Neural crest cell (in vitro differentiated cells): ENCODE measurements around the gene MST1R. TPM values are rescaled to one million over a fixed set of nuclear protein-coding genes. Genes with fewer than 3 reads are reported as not detected.
"Not testable (repeated sequence)": the region's sequence is repeated elsewhere in the genome, so short reads cannot be mapped to it uniquely, and the experiment has no call there.

ENCODE experiments used
- DNase-seq: peaks from one replicate; pipeline ENCODE4 v3.0.0; 2021; ENCODE audit warnings: low read depth, mixed read lengths, low spot score
- H3K27ac Mint-ChIP-seq: one replicate; pipeline ENCODE4 v1.8.0; 2021; ENCODE audit warnings: mild to moderate bottlenecking, mixed read lengths; ENCODE audit not compliant: unreplicated experiment
- H3K27me3 Mint-ChIP-seq: 2 replicates; pipeline ENCODE4 v1.8.0; 2021; ENCODE audit warnings: low read depth, mild to moderate bottlenecking, mixed read lengths
- H3K36me3 Mint-ChIP-seq: 2 replicates; pipeline ENCODE4 v1.8.0; 2021; ENCODE audit warnings: low read depth, mild to moderate bottlenecking, mixed read lengths
- H3K4me1 Mint-ChIP-seq: 2 replicates; pipeline ENCODE4 v1.8.0; 2021; ENCODE audit warnings: mixed read lengths
- H3K4me3 Mint-ChIP-seq: one replicate; pipeline ENCODE4 v1.8.0; 2021; ENCODE audit warnings: mild to moderate bottlenecking, mixed read lengths
- H3K9me3 Mint-ChIP-seq: 2 replicates; pipeline ENCODE4 v1.8.0; 2021; ENCODE audit warnings: mixed read lengths
- CTCF ChIP-seq: fragments of 200-600 bp; sonication (generic); conservative IDR thresholded peaks from 2 replicates; pipeline ENCODE4 v1.5.0; 2021; ENCODE audit warnings: antibody characterized with exemption, mild to moderate bottlenecking
- total RNA-seq: library from RNA; stranded (reverse); gene quantifications from 2 replicates; pipeline ENCODE4 v1.2.1, GENCODE V29; 2021

MST1R gene
- total RNA-seq, 1 donor from 2014 or later = 1.4 TPM

GRCh38 chr3:49927798-49928197 lies 24.1 kb upstream of the MST1R start:
- Mint-ChIP-seq H3K4me3 (peak overlapping the region; percentile 76), H3K36me3 (no peaks in the 10 kb centered on the region), H3K27ac (peak overlapping the region; percentile 20), H3K27me3 (no peaks in the 10 kb centered on the region), H3K4me1 (peaks cover 15% of the 10 kb centered on the region), H3K9me3 (no peaks in the 10 kb centered on the region)
- no peak for TF ChIP-seq CTCF
- DNase-seq = no peak

DNA sequence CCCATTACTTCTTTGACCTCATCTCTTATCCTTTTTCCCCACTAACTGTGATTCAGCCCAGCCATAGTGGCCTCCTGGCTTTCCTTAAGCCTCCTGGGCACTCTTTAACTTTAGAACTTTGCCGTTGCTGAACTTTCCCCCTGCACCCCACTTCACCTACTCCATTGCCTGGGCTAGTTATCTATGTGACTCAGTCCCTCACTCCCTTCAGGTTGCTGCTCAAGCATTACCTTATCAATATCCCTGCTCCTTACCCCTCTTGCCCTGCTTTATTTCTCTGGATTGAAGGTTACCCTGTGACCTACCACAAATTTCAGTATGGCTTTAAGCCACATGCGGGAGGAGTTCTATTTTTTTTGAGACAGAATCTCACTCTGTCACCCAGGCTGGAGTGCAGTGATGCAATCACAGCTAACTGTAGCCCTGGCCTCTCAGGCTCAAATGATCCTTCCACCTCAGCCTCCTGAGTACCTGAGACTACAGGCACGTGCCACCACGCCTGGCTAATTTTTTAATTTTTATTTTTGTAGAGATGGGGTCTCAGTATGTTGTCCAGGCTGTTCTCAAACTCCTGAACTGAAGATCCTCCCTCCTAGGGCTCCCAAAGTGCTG lies 22.6 kb upstream of the MST1R start:
- Mint-ChIP-seq H3K36me3 (no peaks in the 10 kb centered on the region), H3K4me1 (peaks cover 15% of the 10 kb centered on the region), H3K4me3 (peak overlapping the region; percentile 24), H3K9me3 (no peaks in the 10 kb centered on the region), H3K27ac (no peak overlapping the region), H3K27me3 (no peaks in the 10 kb centered on the region)
- TF ChIP-seq CTCF = no peak
- DNase-seq = no peak

GRCh38 chr3:49925485-49925884 lies 21.8 kb upstream of the MST1R start:
- TF ChIP-seq CTCF = no peak
- H3K9me3 Mint-ChIP-seq = no peaks in the 10 kb centered on the region
- no peak overlapping the region for H3K4me3 Mint-ChIP-seq
- no peak overlapping the region for H3K27ac Mint-ChIP-seq
- no peak for DNase-seq
- H3K27me3 Mint-ChIP-seq = no peaks in the 10 kb centered on the region
- no peaks in the 10 kb centered on the region for H3K36me3 Mint-ChIP-seq
- H3K4me1 Mint-ChIP-seq = peaks cover 10% of the 10 kb centered on the region

- peaks cover 5% of the 10 kb centered on the region for H3K4me1 Mint-ChIP-seq
- no peaks in the 10 kb centered on the region for H3K9me3 Mint-ChIP-seq
- H3K4me3 Mint-ChIP-seq = no peak overlapping the region
- no peaks in the 10 kb centered on the region for H3K27me3 Mint-ChIP-seq
- DNase-seq = no peak
- no peak for TF ChIP-seq CTCF
- no peaks in the 10 kb centered on the region for H3K36me3 Mint-ChIP-seq
- H3K27ac Mint-ChIP-seq = no peak overlapping the region
Measured at GRCh38 chr3:49924683-49925082, 21.0 kb upstream of the MST1R start.

GRCh38 chr3:49917806-49918590 lies 14.3 kb upstream of the MST1R start:
- H3K4me3 Mint-ChIP-seq, H3K9me3 Mint-ChIP-seq, H3K4me1 Mint-ChIP-seq, DNase-seq, H3K27me3 Mint-ChIP-seq, H3K36me3 Mint-ChIP-seq: not testable (repeated sequence)
- peak overlapping the region; percentile 19 for H3K27ac Mint-ChIP-seq

- Mint-ChIP-seq H3K4me1 (no peaks in the 10 kb centered on the region), H3K36me3 (no peaks in the 10 kb centered on the region), H3K27ac (no peak overlapping the region), H3K9me3 (no peaks in the 10 kb centered on the region), H3K4me3 (no peak overlapping the region), H3K27me3 (no peaks in the 10 kb centered on the region)
- no peak for TF ChIP-seq CTCF
- no peak for DNase-seq
Measured at GRCh38 chr3:49916686-49917085, 13.0 kb upstream of the MST1R start.
